ENCODE data around the gene ZNFX1.

The ZNFX1 gene

GRCh38 chr20:49252556-49253350 is 25.1 kb downstream of the ZNFX1 start:
- TF ChIP-seq CTCF (conservative IDR thresholded peaks at IDR 0.05; ENCODE audit: control insufficient read depth, insufficient read depth, low read depth, low read length), result no peak
- no peak for DNase-seq (ENCODE audit: low read depth)
- no peak overlapping the region for H3K4me3 ChIP-seq (ENCODE audit: control insufficient read depth, low read depth, low read length)

- no peak for TF ChIP-seq CTCF (conservative IDR thresholded peaks at IDR 0.05; ENCODE audit: control insufficient read depth, insufficient read depth, low read depth, low read length)
- DNase-seq (ENCODE audit: low read depth), result no peak
Measured at GRCh38 chr20:49248879-49249665, 28.8 kb downstream of the ZNFX1 start.

GRCh38 chr20:49248301-49248700 is 29.6 kb downstream of the ZNFX1 start:
- H3K4me3 ChIP-seq (ENCODE audit: control insufficient read depth, low read depth, low read length), result no peak overlapping the region
- no peak for DNase-seq (ENCODE audit: low read depth)
- TF ChIP-seq CTCF (conservative IDR thresholded peaks at IDR 0.05; ENCODE audit: control insufficient read depth, insufficient read depth, low read depth, low read length), result no peak

More at GRCh38 chr20:49248879-49249665, 28.8 kb downstream of the ZNFX1 start:
- no peak overlapping the region for H3K4me3 ChIP-seq (ENCODE audit: control insufficient read depth, low read depth, low read length)

- no peak for TF ChIP-seq CTCF (conservative IDR thresholded peaks at IDR 0.05; ENCODE audit: control insufficient read depth, insufficient read depth, low read depth, low read length)
- DNase-seq (ENCODE audit: low read depth), result no peak
- no peak overlapping the region for H3K4me3 ChIP-seq (ENCODE audit: control insufficient read depth, low read depth, low read length)
Measured at GRCh38 chr20:49247792-49248191, 30.1 kb downstream of the ZNFX1 start.

GRCh38 chr20:49247169-49247723 is 30.6 kb downstream of the ZNFX1 start:
- no peak for TF ChIP-seq CTCF (conservative IDR thresholded peaks at IDR 0.05; ENCODE audit: control insufficient read depth, insufficient read depth, low read depth, low read length)
- no peak for DNase-seq (ENCODE audit: low read depth)
- H3K4me3 ChIP-seq (ENCODE audit: control insufficient read depth, low read depth, low read length), result no peak overlapping the region

- peak; percentile 68 for DNase-seq (ENCODE audit: low read depth)
- TF ChIP-seq CTCF (conservative IDR thresholded peaks at IDR 0.05; ENCODE audit: control insufficient read depth, insufficient read depth, low read depth, low read length), result peak; percentile 86
Measured at GRCh38 chr20:49245921-49246740, 31.7 kb downstream of the ZNFX1 start.

More at GRCh38 chr20:49245921-49246740, 31.7 kb downstream of the ZNFX1 start:
- H3K4me3 ChIP-seq (ENCODE audit: control insufficient read depth, low read depth, low read length), result no peak overlapping the region

Data from fibroblast of mammary gland (primary cell).